ENCODE measurements around the gene ITIH1.

The ITIH1 gene

GRCh38 chr3:52817860-52818259 is 40.5 kb downstream of the ITIH1 start:
- 87 to 95% methylated on average over 6 to 7 of the region's 7 CpGs for WGBS, 2 experiments (ENCODE audit: insufficient coverage in 2 of 2)
- Histone ChIP-seq H3K4me3 (ENCODE audit: extremely low read depth, insufficient read depth, low read length, poor library complexity, severe bottlenecking) (no peak overlapping the region), H3K27ac (ENCODE audit: low read depth, low read length, severe bottlenecking) (no peak overlapping the region), H3K9me3 (ENCODE audit: control insufficient read depth, low read length) (no peaks in the 10 kb centered on the region), H3K4me1 (ENCODE audit: control insufficient read depth, insufficient read depth, low read length, poor library complexity, severe bottlenecking) (peaks cover 18% of the 10 kb centered on the region), H3K36me3 (ENCODE audit: control insufficient read depth, insufficient read depth, low read length) (no peaks in the 10 kb centered on the region)

DNA sequence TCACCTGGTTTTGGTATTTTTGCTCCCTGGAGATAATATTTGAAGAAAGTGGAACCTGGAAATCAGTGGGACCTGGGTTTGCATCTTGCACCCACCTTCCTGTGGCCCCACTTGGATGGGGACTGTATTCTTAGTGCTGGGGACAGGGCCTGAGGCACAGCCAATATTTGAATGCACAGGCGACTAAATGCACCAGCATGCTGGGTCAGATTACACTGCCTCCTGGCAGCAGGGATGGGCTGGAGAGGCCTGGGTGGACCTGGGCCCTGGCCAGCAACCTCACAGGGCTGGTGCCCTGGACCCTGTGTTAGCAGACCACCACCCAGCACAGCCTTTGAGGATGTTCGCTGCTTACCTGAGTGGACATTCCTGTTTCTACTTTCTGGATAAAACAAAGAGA is 42.5 kb downstream of the ITIH1 start:
- no peaks in the 10 kb centered on the region for H3K36me3 ChIP-seq (ENCODE audit: control insufficient read depth, insufficient read depth, low read length)
- WGBS, 2 experiments (ENCODE audit: insufficient coverage in 2 of 2) = 64 to 67% methylated on average over 2 of the region's 2 CpGs
- H3K4me3 ChIP-seq (ENCODE audit: extremely low read depth, insufficient read depth, low read length, poor library complexity, severe bottlenecking) = no peak overlapping the region
- no peaks in the 10 kb centered on the region for H3K9me3 ChIP-seq (ENCODE audit: control insufficient read depth, low read length)
- no peak overlapping the region for H3K27ac ChIP-seq (ENCODE audit: low read depth, low read length, severe bottlenecking)
- H3K4me1 ChIP-seq (ENCODE audit: control insufficient read depth, insufficient read depth, low read length, poor library complexity, severe bottlenecking) = peaks cover 18% of the 10 kb centered on the region

GRCh38 chr3:52820736-52821135 is 43.3 kb downstream of the ITIH1 start:
- Histone ChIP-seq H3K4me1 (ENCODE audit: control insufficient read depth, insufficient read depth, low read length, poor library complexity, severe bottlenecking) (peaks cover 18% of the 10 kb centered on the region), H3K9me3 (ENCODE audit: control insufficient read depth, low read length) (no peaks in the 10 kb centered on the region), H3K27ac (ENCODE audit: low read depth, low read length, severe bottlenecking) (no peak overlapping the region), H3K4me3 (ENCODE audit: extremely low read depth, insufficient read depth, low read length, poor library complexity, severe bottlenecking) (no peak overlapping the region), H3K36me3 (ENCODE audit: control insufficient read depth, insufficient read depth, low read length) (no peaks in the 10 kb centered on the region)
- WGBS, 2 experiments (ENCODE audit: insufficient coverage in 2 of 2) = 61 to 62% methylated on average over 8 to 11 of the region's 11 CpGs

- H3K4me3 ChIP-seq (ENCODE audit: extremely low read depth, insufficient read depth, low read length, poor library complexity, severe bottlenecking) = no peak overlapping the region
- no peak overlapping the region for H3K27ac ChIP-seq (ENCODE audit: low read depth, low read length, severe bottlenecking)
- H3K4me1 ChIP-seq (ENCODE audit: control insufficient read depth, insufficient read depth, low read length, poor library complexity, severe bottlenecking) = peaks cover 15% of the 10 kb centered on the region
- H3K9me3 ChIP-seq (ENCODE audit: control insufficient read depth, low read length) = no peaks in the 10 kb centered on the region
- no peaks in the 10 kb centered on the region for H3K36me3 ChIP-seq (ENCODE audit: control insufficient read depth, insufficient read depth, low read length)
- 95 to 100% methylated on average over 4 to 5 of the region's 5 CpGs for WGBS, 2 experiments (ENCODE audit: insufficient coverage in 2 of 2)
These were observed 45.0 kb downstream of the ITIH1 start for GRCh38 chr3:52822363-52822762.

DNA sequence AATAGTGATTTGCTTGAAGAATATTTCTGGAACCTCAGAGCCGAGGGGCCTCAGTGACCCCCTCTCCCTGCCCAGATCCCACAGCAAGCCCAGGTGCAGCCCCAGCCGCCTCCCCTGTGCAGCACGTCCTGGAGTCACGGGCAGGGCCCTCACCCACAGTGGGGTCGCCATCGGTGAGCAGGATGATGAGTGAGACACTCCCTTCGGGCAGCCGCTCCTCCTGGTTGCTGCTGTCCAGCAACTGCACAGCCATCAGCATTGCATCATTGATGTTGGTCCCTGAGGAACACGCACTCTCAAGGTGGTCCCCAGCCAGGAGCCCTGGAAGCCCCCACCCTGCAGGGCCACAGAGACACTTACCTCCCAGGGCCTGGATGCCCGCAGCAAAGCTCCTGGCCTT is 46.6 kb downstream of the ITIH1 start:
- H3K36me3 ChIP-seq (ENCODE audit: control insufficient read depth, insufficient read depth, low read length) = no peaks in the 10 kb centered on the region
- WGBS, 2 experiments (ENCODE audit: insufficient coverage in 2 of 2) = 89 to 97% methylated on average over 9 to 10 of the region's 10 CpGs
- H3K4me3 ChIP-seq (ENCODE audit: extremely low read depth, insufficient read depth, low read length, poor library complexity, severe bottlenecking) = no peak overlapping the region
- no peak overlapping the region for H3K27ac ChIP-seq (ENCODE audit: low read depth, low read length, severe bottlenecking)
- peaks cover 1% of the 10 kb centered on the region for H3K4me1 ChIP-seq (ENCODE audit: control insufficient read depth, insufficient read depth, low read length, poor library complexity, severe bottlenecking)
- H3K9me3 ChIP-seq (ENCODE audit: control insufficient read depth, low read length) = no peaks in the 10 kb centered on the region

GRCh38 chr3:52827441-52827840 is 50.0 kb downstream of the ITIH1 start:
- H3K4me1 ChIP-seq (ENCODE audit: control insufficient read depth, insufficient read depth, low read length, poor library complexity, severe bottlenecking) = no peaks in the 10 kb centered on the region
- H3K36me3 ChIP-seq (ENCODE audit: control insufficient read depth, insufficient read depth, low read length) = no peaks in the 10 kb centered on the region
- no peak overlapping the region for H3K4me3 ChIP-seq (ENCODE audit: extremely low read depth, insufficient read depth, low read length, poor library complexity, severe bottlenecking)
- no peaks in the 10 kb centered on the region for H3K9me3 ChIP-seq (ENCODE audit: control insufficient read depth, low read length)
- 62 to 65% methylated on average over 7 of the region's 9 CpGs for WGBS, 2 experiments (ENCODE audit: insufficient coverage in 2 of 2)
- H3K27ac ChIP-seq (ENCODE audit: low read depth, low read length, severe bottlenecking) = no peak overlapping the region

GRCh38 chr3:52827866-52828376 is 50.5 kb downstream of the ITIH1 start:
- Histone ChIP-seq H3K27ac (ENCODE audit: low read depth, low read length, severe bottlenecking) (no peak overlapping the region), H3K9me3 (ENCODE audit: control insufficient read depth, low read length) (no peaks in the 10 kb centered on the region), H3K4me3 (ENCODE audit: extremely low read depth, insufficient read depth, low read length, poor library complexity, severe bottlenecking) (no peak overlapping the region), H3K4me1 (ENCODE audit: control insufficient read depth, insufficient read depth, low read length, poor library complexity, severe bottlenecking) (no peaks in the 10 kb centered on the region), H3K36me3 (ENCODE audit: control insufficient read depth, insufficient read depth, low read length) (no peaks in the 10 kb centered on the region)
- WGBS, 2 experiments (ENCODE audit: insufficient coverage in 2 of 2) = 70 to 76% methylated on average over 9 to 10 of the region's 10 CpGs

DNA sequence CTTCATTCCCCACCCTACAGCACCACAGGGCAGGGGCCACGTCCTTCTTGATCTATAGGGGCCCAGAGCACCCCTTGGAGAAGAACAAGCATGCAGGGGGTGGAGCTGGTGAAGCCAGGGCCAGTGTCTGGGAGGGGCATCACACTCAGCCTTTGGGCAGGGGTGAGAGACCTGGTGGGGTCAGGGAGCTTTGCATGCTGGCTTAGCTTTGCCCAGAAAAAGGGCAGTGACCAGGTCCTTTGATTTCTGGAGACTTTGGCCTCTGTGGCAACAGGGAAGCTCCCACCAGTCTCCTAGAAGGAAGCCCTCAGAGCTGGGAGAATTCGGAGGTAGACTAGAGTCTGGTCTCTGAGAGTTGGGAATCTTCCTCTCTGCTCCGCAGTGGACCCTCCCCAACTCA is 52.1 kb downstream of the ITIH1 start:
- 88 to 100% methylated on average over 2 to 3 of the region's 3 CpGs for WGBS, 2 experiments (ENCODE audit: insufficient coverage in 2 of 2)
- H3K36me3 ChIP-seq (ENCODE audit: control insufficient read depth, insufficient read depth, low read length) = no peaks in the 10 kb centered on the region
- no peak overlapping the region for H3K27ac ChIP-seq (ENCODE audit: low read depth, low read length, severe bottlenecking)
- H3K4me3 ChIP-seq (ENCODE audit: extremely low read depth, insufficient read depth, low read length, poor library complexity, severe bottlenecking) = no peak overlapping the region
- peaks cover 2% of the 10 kb centered on the region for H3K4me1 ChIP-seq (ENCODE audit: control insufficient read depth, insufficient read depth, low read length, poor library complexity, severe bottlenecking)
- no peaks in the 10 kb centered on the region for H3K9me3 ChIP-seq (ENCODE audit: control insufficient read depth, low read length)

DNA sequence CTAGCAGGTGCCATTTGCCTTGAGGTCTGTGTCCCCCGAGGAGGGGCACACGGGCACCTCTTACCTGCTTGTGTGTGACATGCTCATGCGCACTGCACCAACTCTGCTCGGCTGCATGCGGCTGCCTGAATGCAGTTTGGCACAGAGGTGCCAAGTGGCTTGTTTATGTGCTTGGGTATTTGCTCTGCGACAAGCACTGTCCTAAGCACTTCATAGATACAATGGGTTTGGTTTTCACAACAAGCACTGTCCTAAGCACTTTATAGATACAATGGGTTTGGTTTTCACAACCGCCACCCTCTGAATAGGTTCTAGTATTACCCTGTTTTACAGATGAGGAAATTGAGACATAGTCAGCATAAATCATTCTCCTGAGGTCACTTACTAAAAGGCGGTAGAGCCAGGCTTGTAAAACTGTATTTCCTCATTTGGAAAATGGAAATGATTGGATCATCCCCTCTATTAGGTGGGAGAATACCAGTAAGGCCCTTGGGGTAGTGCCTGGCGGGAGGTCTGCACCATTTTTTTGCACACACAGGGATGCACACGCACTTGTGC is 52.6 kb downstream of the ITIH1 start:
- Histone ChIP-seq H3K4me1 (ENCODE audit: control insufficient read depth, insufficient read depth, low read length, poor library complexity, severe bottlenecking) (peaks cover 7% of the 10 kb centered on the region), H3K4me3 (ENCODE audit: extremely low read depth, insufficient read depth, low read length, poor library complexity, severe bottlenecking) (no peak overlapping the region), H3K9me3 (ENCODE audit: control insufficient read depth, low read length) (no peaks in the 10 kb centered on the region), H3K27ac (ENCODE audit: low read depth, low read length, severe bottlenecking) (no peak overlapping the region), H3K36me3 (ENCODE audit: control insufficient read depth, insufficient read depth, low read length) (no peaks in the 10 kb centered on the region)
- WGBS, 2 experiments (ENCODE audit: insufficient coverage in 2 of 2) = 93 to 95% methylated on average over 5 to 8 of the region's 10 CpGs

GRCh38 chr3:52830535-52831258 is 53.3 kb downstream of the ITIH1 start, which contains the start of gene ITIH4:
Gene ITIH4, minus strand, starts transcription at chr3:52830672. Its CDS starts 30 bp downstream, at chr3:52830642.
- H3K27ac ChIP-seq (ENCODE audit: low read depth, low read length, severe bottlenecking) = no peak within 1 kb of the TSS
- no peaks in the 10 kb centered on the region for H3K36me3 ChIP-seq (ENCODE audit: control insufficient read depth, insufficient read depth, low read length)
- H3K4me1 ChIP-seq (ENCODE audit: control insufficient read depth, insufficient read depth, low read length, poor library complexity, severe bottlenecking) = peaks cover 13% of the 10 kb centered on the region
- 84 to 89% methylated on average over 11 to 15 of the region's 16 CpGs for WGBS, 2 experiments (ENCODE audit: insufficient coverage in 2 of 2)
- H3K4me3 ChIP-seq (ENCODE audit: extremely low read depth, insufficient read depth, low read length, poor library complexity, severe bottlenecking) = no peak within 1 kb of the TSS
- H3K9me3 ChIP-seq (ENCODE audit: control insufficient read depth, low read length) = no peaks in the 10 kb centered on the region

All from mesodermal cell (in vitro differentiated cells).